Liver (tissue), 9 donors: ENCODE data around the gene MALRD1. TPM values are rescaled to one million over a fixed set of nuclear protein-coding genes. Genes with fewer than 3 reads are reported as not detected.

Experiments
- DNase-seq: peaks from one replicate; pipeline ENCODE4 v3.0.0-alpha.2; 2017; ENCODE audit warnings: low spot score
- H3K27ac ChIP-seq, 2 donors: one replicate each; pipeline ENCODE4 v1.7.0; 2013; ENCODE audit warnings: inconsistent platforms in 2 of 2, low read length in 2 of 2, control low read depth in 1 of 2, low read depth in 1 of 2, mild to moderate bottlenecking in 1 of 2
- H3K27me3 ChIP-seq, 4 donors: one replicate each; pipeline versions ENCODE4 v1.6.1 to v1.7.0; 2013; ENCODE audit warnings: low read length in 3 of 4, inconsistent platforms in 1 of 4, mild to moderate bottlenecking in 1 of 4, moderate library complexity in 1 of 4; ENCODE audit not compliant: control insufficient read depth in 4 of 4, insufficient read depth in 4 of 4
- H3K36me3 ChIP-seq, 4 donors: one replicate each; pipeline versions ENCODE4 v1.6.1 to v1.7.0; 2013; ENCODE audit warnings: low read length in 3 of 4, mild to moderate bottlenecking in 3 of 4, low read depth in 1 of 4, moderate library complexity in 1 of 4; ENCODE audit not compliant: control insufficient read depth in 4 of 4, insufficient read depth in 3 of 4
- H3K4me1 ChIP-seq, 4 donors: one replicate each; pipeline versions ENCODE4 v1.6.1 to v1.7.0; 2013; ENCODE audit warnings: low read length in 3 of 4, mild to moderate bottlenecking in 3 of 4, moderate library complexity in 1 of 4; ENCODE audit not compliant: control insufficient read depth in 4 of 4, insufficient read depth in 4 of 4
- H3K4me3 ChIP-seq, 3 donors: one replicate each; pipeline versions ENCODE4 v1.6.1 to v1.7.0; 2013; ENCODE audit warnings: low read length in 3 of 3, control low read depth in 1 of 3, low read depth in 1 of 3, mild to moderate bottlenecking in 1 of 3
- H3K9ac ChIP-seq, 2 donors: one replicate each; pipeline ENCODE4 v1.7.0; 2013; ENCODE audit warnings: low read length in 2 of 2, mild to moderate bottlenecking in 2 of 2, moderate library complexity in 2 of 2, control low read depth in 1 of 2, low read depth in 1 of 2
- H3K9me3 ChIP-seq, 4 donors: one replicate each; pipeline versions ENCODE4 v1.6.1 to v1.7.0; 2013; ENCODE audit warnings: low read length in 3 of 4; ENCODE audit not compliant: control insufficient read depth in 4 of 4
- ATF3 ChIP-seq: IDR thresholded peaks from 2 replicates; pipeline ENCODE4 v1.6.1; 2016; ENCODE audit warnings: antibody characterized with exemption
- CTCF ChIP-seq: fragments of 150-350 bp; IDR thresholded peaks from 2 replicates; pipeline ENCODE4 v1.5.1; 2017; ENCODE audit warnings: improper control_type of control experiment, low read depth, low read length; ENCODE audit not compliant: missing input control
- EGR1 ChIP-seq, 2 donors: IDR thresholded peaks; 2 replicates each; pipeline ENCODE4 v1.6.1; 2016 to 2018; ENCODE audit warnings: antibody characterized with exemption in 2 of 2, low read depth in 2 of 2
- FOXA1 ChIP-seq: IDR thresholded peaks from 2 replicates; pipeline ENCODE4 v1.6.1; 2016; ENCODE audit warnings: antibody characterized with exemption
- FOXA2 ChIP-seq: IDR thresholded peaks from 2 replicates; pipeline ENCODE4 v1.6.1; 2016; ENCODE audit warnings: antibody characterized with exemption
- GABPA ChIP-seq, 2 donors: IDR thresholded peaks in 1 of 2; conservative IDR thresholded peaks in 1 of 2; 2 replicates each; pipeline ENCODE4 v1.6.1; 2016; ENCODE audit warnings: antibody characterized with exemption in 2 of 2, mild to moderate bottlenecking in 1 of 2, moderate library complexity in 1 of 2
- HNF4A ChIP-seq, 2 donors: conservative IDR thresholded peaks; 2 replicates each; pipeline ENCODE4 v1.6.1; 2016; ENCODE audit warnings: antibody characterized with exemption in 2 of 2, mild to moderate bottlenecking in 2 of 2
- HNF4G ChIP-seq: IDR thresholded peaks from 2 replicates; pipeline ENCODE4 v1.6.1; 2016; ENCODE audit warnings: antibody characterized with exemption
- JUND ChIP-seq, 2 donors: IDR thresholded peaks; 2 replicates each; pipeline ENCODE4 v1.6.1; 2016; ENCODE audit warnings: antibody characterized with exemption in 2 of 2
- MAX ChIP-seq: IDR thresholded peaks from 2 replicates; pipeline ENCODE4 v1.6.1; 2016; ENCODE audit warnings: antibody characterized with exemption
- NR2F2 ChIP-seq: IDR thresholded peaks from 2 replicates; pipeline ENCODE4 v1.6.1; 2016; ENCODE audit warnings: antibody characterized with exemption
- RAD21 ChIP-seq, 2 donors: IDR thresholded peaks; 2 replicates each; pipeline ENCODE4 v1.6.1; 2016; ENCODE audit warnings: antibody characterized with exemption in 2 of 2, mild to moderate bottlenecking in 2 of 2
- REST ChIP-seq: IDR thresholded peaks from 2 replicates; pipeline ENCODE4 v1.6.1; 2016; ENCODE audit warnings: antibody characterized with exemption, mild to moderate bottlenecking
- RXRA ChIP-seq, 2 donors: IDR thresholded peaks; 2 replicates each; pipeline ENCODE4 v1.6.1; 2017 to 2018; ENCODE audit warnings: antibody characterized with exemption in 2 of 2, mild to moderate bottlenecking in 1 of 2
- SP1 ChIP-seq: IDR thresholded peaks from 2 replicates; pipeline ENCODE4 v1.6.1; 2018; ENCODE audit warnings: antibody characterized with exemption, mild to moderate bottlenecking
- TAF1 ChIP-seq: conservative IDR thresholded peaks from 2 replicates; pipeline ENCODE4 v1.6.1; 2016; ENCODE audit warnings: antibody characterized with exemption, mild to moderate bottlenecking
- YY1 ChIP-seq: IDR thresholded peaks from 2 replicates; pipeline ENCODE4 v1.6.1; 2016; ENCODE audit warnings: antibody characterized with exemption, mild to moderate bottlenecking
- ZBTB33 ChIP-seq: IDR thresholded peaks from 2 replicates; pipeline ENCODE4 v1.6.1; 2016; ENCODE audit warnings: antibody characterized with exemption
- polyA plus RNA-seq, 2 donors: library from polyadenylated mRNA; stranded (reverse) in 1 of 2; unstranded in 1 of 2; fragments of 200-250 nt in 1 of 2; fragments of >200 nt in 1 of 2; fragmentation: Nextera tagmentation in 1 of 2; extraction: Ambion mirVana in 1 of 2; gene quantifications; one replicate each; pipeline versions ENCODE4 v1.2.1 to v1.2.3, GENCODE V29; 2013 to 2015
- total RNA-seq, 2 donors: library from RNA; depleted of rRNA; stranded (reverse); fragments of >200 nt; gene quantifications; one replicate each; pipeline ENCODE4 v1.2.3, GENCODE V29; 2014
- donor health status: healthy.
- donor health status: healthy.
- donor health status: healthy.
- donor health status: healthy.
- donor health status: healthy.

MALRD1 gene
- total and polyA plus RNA-seq, 4 donors: 0.37 to 0.59 TPM; not detected in 2

GRCh38 chr10:19518109-19518508 is 469.5 kb downstream of the MALRD1 start:
- Histone ChIP-seq H3K27ac (no peak overlapping the region), H3K9me3 (peaks cover 0 to 11% (median 2%) of the 10 kb centered on the region in 4 donors), H3K4me1 (no peaks in the 10 kb centered on the region), H3K9ac (no peak overlapping the region), H3K4me3 (no peak overlapping the region), H3K36me3 (no peaks in the 10 kb centered on the region), H3K27me3 (no peaks in the 10 kb centered on the region)
- DNase-seq: no peak
- no peak for TF ChIP-seq FOXA1
- no peak for TF ChIP-seq YY1
- no peak for TF ChIP-seq GABPA (IDR thresholded peaks at IDR 0.05 in 1 of 2, conservative IDR thresholded peaks at IDR 0.05 in 1 of 2)
- no peak for TF ChIP-seq SP1
- no peak for TF ChIP-seq FOXA2
- no peak for TF ChIP-seq JUND (IDR thresholded peaks at IDR 0.05)
- TF ChIP-seq EGR1 (IDR thresholded peaks at IDR 0.05; ENCODE audit: low read depth in 2 of 2): no peak
- no peak for TF ChIP-seq TAF1
- TF ChIP-seq ZBTB33: no peak
- no peak for TF ChIP-seq RXRA (IDR thresholded peaks at IDR 0.05)
- TF ChIP-seq RAD21 (IDR thresholded peaks at IDR 0.05): no peak
- no peak for TF ChIP-seq NR2F2
- TF ChIP-seq HNF4A (conservative IDR thresholded peaks at IDR 0.05): no peak
- no peak for TF ChIP-seq REST
- TF ChIP-seq CTCF: no peak
- no peak for TF ChIP-seq MAX
- TF ChIP-seq HNF4G: no peak
- TF ChIP-seq ATF3: no peak
